NOMO-1 treated with DMSO at 0.1 percent for 48 hours (cell line): Measurements from ENCODE around the gene CHAT.

Source experiments
- DNase-seq: peaks from one replicate; lab custom pipeline; 2025; ENCODE audit not compliant: unreplicated experiment; lab: John Stamatoyannopoulos, UW

The CHAT gene

GRCh38 chr10:49596836-49597235 lies 17.0 kb upstream of the CHAT start:
- DNase-seq: no peak

- DNase-seq: no peak
Observed at GRCh38 chr10:49597426-49598163, 16.2 kb upstream of the CHAT start.

DNA sequence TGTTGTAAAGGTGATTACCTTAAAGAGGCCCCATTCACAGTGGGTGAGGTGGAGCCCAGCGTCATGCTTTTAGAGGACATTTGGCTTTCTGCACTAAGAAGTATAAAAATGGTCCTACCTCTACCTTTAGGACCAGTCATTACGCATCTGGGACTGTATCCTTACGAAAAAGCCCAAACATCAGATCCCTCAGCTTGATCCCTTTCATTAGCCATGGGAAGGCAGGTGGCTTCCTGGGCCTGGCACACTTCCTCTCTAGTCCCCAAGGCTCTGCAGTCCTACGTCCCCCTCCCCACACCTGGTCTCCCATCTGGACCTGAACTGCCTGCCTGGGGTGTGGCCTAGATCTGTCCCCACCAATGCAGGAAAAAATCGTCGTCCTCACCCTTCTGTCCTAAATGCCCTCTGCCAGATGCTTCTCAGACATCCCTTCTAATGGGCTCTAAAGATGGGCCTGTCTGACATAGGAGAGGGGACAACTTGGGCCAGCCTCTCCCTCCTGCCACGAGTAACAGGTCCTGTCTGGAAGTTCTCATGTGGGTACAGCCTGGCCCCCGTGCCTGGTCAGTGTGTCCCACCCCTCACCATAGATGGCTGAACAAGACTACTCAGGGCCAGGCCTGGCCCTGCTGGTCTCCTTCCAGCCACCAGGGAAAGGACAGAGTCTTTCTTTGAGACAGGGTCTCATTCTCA lies 15.5 kb upstream of the CHAT start:
- no peak for DNase-seq

DNA sequence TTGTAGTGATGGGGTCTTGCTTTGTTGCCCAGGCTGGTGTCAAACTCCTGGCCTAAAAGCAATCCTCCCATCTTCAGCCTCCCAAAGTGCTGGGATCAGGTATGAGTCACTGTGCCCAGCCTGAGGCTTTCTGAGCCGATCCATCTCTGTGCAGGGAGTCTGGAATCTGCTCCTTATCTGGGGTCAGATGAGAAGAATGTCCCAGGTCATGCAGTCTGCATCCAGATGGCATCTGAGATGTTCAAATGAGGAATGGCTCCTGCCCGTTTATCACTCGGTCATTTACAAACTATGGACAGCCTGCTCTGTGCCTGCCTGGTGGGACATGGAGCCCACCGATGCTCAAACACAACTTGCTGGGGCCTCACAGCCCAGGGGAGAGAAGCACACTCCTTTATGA lies 14.9 kb upstream of the CHAT start:
- DNase-seq: no peak

DNA sequence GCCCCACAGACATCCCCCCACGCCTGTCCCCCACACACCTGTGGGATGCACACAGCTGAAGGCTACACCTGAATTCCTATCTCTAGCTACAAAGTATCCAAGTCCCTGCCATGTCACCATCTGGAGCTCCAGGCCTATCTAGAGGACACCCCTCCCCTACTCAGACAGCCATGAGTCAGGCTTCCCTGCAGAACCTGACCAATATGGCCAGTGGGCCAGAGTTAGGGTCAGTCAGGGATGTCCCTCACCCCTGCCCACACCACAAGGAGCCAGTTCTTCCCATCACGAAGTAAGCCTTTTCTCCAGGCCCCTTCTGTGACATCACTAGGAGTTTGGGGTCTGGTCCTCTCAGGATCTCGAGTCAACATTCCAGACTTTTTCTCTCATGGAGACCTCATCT lies 14.3 kb upstream of the CHAT start:
- no peak for DNase-seq

- no peak for DNase-seq
Observed at GRCh38 chr10:49600046-49600445, 13.8 kb upstream of the CHAT start.

DNA sequence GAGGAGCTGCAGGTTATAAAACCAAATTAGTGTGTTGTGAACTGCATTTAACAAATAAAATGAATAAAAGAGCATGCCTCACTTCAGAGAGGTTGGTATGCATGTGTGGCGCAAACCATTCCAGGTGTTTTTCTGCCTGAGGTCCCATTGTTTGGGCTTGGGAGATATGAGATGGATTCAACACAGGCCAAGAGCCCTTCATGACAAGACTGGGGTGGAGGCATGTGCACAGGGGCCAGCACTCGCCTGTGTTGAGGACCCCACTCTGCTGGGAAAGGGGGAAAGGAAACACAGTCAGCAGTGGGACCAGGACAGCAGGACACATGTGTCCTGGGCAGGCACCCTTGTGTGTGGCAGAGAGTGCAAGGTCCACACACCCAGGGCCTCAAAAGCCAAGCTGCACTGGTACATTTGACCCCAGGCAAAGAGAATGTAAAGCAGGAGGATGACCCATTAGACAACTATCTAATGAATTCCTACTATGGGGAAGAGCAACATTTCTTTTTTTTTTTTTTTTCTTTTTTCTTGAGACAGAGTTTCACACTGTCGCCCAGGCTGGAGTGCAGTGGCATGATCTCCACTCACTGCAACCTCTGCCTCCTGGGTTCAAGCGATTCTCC lies 12.9 kb upstream of the CHAT start:
- no peak for DNase-seq

DNA sequence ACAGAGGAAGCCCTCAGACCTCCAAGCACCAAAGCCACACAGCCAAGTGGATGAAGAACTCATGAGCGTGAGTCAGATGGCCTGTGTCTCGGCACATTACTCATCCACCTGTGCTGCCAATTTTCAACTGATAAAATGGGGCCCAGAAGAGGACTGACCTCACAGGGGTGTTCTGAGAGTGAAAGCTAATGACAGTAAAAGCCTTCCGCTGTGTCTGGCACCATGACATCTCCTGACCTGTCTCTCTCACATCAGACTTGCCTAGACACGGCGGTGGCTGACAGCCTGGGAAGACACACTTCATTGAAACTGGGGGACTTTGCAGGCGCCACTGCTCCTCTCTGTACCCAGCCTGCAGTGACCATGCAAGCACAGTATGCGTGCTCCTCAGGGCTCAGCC lies 12.0 kb upstream of the CHAT start:
- DNase-seq: no peak

GRCh38 chr10:49602380-49603023 lies 11.3 kb upstream of the CHAT start:
- DNase-seq: no peak

DNA sequence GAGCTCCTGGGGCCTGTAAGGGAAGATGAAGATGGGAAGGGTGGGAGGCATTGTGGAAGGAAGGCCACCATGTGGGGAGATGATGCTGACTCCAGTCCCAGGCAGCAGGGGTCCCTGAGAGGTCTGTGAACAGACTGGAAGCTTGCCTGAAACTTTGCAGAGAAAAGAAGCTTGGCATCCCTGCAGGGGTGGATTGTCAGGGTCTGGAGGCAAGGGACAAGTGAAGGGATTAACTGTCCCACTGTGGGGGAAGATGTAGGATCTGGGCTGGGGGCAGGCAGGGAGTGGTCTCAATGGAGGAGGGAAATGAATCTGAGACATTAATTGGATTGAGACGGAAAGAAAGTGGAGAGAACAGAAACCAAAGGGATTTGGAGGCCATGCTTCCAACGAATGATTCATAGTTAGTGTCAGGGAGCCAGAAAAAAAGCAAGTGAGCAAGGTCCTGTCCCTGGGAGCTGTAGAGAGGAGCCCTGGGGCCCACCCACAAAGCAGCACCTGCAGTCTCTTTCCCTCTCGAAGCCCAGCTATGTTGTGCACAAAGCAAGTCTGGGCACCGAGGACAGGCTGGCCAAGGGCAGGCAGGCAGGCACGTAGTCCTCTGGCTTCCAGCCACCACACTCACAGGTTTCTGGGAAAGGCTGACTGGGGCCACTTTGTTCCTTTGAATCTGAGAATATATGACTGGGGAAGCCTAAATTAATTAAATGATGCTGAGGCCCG lies 8.5 kb upstream of the CHAT start:
- DNase-seq: no peak

DNA sequence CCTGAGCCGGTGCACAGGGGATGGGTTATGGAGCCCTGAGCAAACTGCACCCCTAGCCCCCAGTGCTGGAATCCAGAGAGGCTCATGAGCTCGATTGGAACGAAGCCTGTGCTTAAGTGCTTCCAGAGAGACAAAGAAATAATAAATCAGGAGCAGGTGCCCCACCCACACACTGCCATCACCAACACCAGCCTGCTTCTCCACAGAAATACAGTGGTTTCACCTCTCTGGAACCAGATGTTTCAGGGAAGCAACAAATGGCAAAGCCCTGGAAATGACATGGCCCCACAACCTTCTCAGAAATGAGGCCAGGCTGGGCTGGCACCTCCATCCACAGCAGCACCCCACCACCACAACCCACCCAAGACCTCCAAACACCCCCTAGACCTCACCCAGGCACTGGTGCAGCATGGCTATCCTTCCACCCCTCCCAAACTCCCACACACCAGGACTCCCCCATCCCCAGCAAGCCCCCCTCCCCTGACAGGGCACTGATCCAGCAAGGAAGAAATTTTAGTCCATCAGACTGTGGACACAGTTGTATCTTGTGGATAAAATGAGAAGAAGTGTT lies 7.8 kb upstream of the CHAT start:
- no peak for DNase-seq

- peak; percentile 63 for DNase-seq
Observed at GRCh38 chr10:49606981-49607535, 6.8 kb upstream of the CHAT start.

DNA sequence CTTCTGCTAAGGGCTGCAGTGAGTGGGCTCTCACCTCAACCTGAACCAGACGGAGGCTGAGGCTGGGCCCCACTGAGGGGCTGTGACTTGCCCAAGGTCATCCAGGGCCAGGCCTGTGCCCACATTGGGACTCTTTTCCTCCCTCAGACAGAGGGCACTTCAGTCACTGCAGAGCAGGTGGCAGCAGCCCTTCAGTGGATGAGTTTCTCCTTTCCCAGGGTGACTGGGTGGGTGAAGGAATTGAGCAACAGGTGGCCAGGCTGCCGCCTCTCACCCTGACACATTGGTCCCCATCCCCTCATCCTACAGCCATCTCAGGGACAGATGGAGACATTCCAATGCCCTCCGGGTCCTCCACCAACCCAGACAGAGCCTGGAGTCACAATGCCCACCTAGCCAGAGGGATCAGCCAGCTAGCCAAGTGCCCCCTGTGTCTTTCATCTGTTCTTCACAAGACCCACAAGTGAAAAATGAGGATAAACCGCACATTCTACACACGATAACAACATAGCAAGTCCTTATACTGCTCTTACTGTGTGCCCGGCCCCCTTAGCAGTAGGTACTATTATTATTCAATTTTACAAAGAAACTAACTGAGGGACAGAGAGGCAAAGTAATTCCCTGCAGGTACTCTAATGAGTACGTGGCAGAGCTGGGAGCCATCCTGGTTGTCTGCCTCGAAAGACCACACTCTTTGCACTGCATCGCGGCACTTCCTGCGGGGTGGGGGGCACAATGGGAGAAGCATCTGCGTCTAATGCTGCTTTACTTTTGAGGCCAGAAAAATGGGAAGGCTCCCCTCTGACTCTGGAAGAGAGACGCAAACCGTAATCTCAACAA lies 5.5 kb upstream of the CHAT start:
- DNase-seq: no peak

DNA sequence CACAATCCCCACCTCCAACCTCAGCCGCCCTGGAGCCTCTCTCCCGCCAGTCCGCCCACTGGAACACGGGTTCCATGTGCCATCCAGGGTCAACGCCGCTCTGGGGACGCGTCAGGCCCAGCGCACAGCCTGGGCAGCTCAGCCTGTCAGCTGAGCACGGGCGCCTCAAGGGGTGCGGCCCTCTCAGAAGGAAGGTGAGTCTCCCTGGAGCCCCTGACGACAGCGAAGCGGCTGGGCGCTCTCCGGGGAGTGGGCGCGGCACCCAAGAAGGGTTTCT lies 4.9 kb upstream of the CHAT start:
- no peak for DNase-seq

DNA sequence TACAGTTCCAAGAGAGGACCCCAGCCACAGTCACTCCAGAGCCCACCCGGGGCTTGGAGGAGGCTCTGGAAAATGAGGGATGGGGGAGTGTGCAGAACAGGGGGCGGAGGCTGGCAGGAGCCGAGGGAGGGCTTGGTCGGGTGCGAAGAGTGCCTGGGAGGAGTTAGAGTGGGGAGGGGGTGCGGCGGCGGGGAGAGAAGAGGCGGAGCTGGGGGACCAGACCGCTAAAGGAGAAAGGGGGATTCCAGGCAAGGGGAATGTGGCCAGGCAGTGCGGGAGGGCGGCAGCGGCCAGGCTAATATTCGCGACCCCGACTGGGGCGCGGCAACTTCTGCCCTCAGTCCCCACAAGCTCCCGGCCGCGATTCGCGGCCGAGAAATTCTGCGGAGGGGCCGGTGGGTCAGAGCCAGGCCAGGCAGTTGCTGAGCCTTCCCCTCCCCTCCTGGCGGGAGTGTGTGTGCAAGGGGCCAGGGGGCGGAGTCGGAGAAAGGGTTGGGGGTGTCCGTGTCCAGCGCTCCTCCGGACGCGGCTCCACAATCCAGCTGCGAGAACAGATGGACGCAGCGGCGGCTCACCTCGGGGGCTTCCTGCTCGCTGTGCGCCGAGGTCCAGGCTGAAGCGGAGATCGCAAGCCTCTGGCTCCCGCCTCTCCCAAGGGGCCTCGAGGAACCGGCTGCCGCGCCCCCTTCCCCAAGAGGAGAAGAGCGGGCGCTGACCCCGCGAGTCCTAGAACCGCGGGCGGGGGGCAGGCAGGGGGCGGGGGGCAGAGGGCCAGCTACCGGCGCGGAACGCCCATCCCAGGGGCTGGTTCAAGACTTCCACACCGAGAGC lies 4.3 kb upstream of the CHAT start:
- no peak for DNase-seq

GRCh38 chr10:49610114-49610457 lies 3.8 kb upstream of the CHAT start, which contains the start of gene SLC18A3:
TSS of gene SLC18A3 (plus strand) at chr10:49610310. CDS start at chr10:49610741, 431 bp downstream.
- no peak for DNase-seq

- no peak for DNase-seq
Observed at GRCh38 chr10:49610458-49611165, 3.2 kb upstream of the CHAT start.

DNA sequence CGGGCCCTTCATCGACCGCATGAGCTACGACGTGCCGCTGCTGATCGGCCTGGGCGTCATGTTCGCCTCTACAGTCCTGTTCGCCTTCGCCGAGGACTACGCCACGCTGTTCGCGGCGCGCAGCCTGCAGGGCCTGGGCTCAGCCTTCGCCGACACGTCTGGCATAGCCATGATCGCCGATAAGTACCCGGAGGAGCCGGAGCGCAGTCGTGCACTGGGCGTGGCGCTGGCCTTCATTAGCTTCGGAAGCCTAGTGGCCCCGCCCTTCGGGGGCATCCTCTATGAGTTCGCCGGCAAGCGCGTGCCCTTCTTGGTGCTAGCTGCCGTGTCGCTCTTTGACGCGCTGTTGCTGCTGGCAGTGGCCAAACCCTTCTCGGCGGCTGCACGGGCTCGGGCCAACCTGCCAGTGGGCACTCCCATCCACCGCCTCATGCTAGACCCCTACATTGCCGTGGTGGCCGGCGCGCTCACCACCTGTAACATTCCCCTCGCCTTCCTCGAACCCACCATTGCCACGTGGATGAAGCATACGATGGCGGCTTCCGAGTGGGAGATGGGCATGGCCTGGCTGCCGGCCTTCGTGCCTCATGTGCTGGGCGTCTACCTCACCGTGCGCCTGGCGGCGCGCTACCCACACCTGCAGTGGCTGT lies 2.5 kb upstream of the CHAT start:
- no peak for DNase-seq
